HepG2 (cell line): ENCODE data around the gene SH2D3C. TPM values are rescaled to one million over a fixed set of nuclear protein-coding genes. Genes with fewer than 3 reads are reported as not detected.

ENCODE experiments used
- ARID2 ChIP-seq: sonication (generic); formaldehyde crosslinking; IDR thresholded peaks from 2 replicates; pipeline ENCODE4 v1.8.1; 2022; ENCODE audit warnings: mild to moderate bottlenecking, missing genetic modification reagents, borderline replicate concordance
- ATF7 ChIP-seq, 2 experiments: fragments of 450-650 bp in 1 of 2; sonication (generic) in 1 of 2; formaldehyde crosslinking in 1 of 2; IDR thresholded peaks; 2 replicates each; pipeline versions ENCODE4 v1.4.0 to v1.6.1; 2016 to 2020; ENCODE audit warnings: antibody characterized with exemption in 1 of 2, mild to moderate bottlenecking in 1 of 2, missing genetic modification reagents in 1 of 2
- BCL6 ChIP-seq: IDR thresholded peaks from 2 replicates; pipeline ENCODE4 v1.6.1; 2016; ENCODE audit warnings: missing genetic modification reagents, missing compliant biosample characterization
- DMAP1 ChIP-seq: IDR thresholded peaks from 2 replicates; pipeline ENCODE4 v1.6.1; 2016
- JUN ChIP-seq: sonication (generic); formaldehyde crosslinking; IDR thresholded peaks from 2 replicates; pipeline ENCODE4 v1.4.0; 2020; ENCODE audit warnings: mild to moderate bottlenecking, missing genetic modification reagents
- NBN ChIP-seq: fragments of 450-650 bp; conservative IDR thresholded peaks from 2 replicates; pipeline ENCODE4 v1.6.1; 2017
- NFKB2 ChIP-seq: sonication (generic); formaldehyde crosslinking; IDR thresholded peaks from 2 replicates; pipeline ENCODE4 v1.4.0; 2020; ENCODE audit warnings: missing genetic modification reagents, borderline replicate concordance
- NRL ChIP-seq: sonication (generic); formaldehyde crosslinking; IDR thresholded peaks from 2 replicates; pipeline ENCODE4 v1.5.0; 2020; ENCODE audit warnings: missing genetic modification reagents, mild to moderate bottlenecking, moderate library complexity, borderline replicate concordance
- SIN3B ChIP-seq: fragments of 150-350 bp; IDR thresholded peaks from 2 replicates; pipeline ENCODE4 v1.6.1; 2014; ENCODE audit warnings: low read length
- SPEN ChIP-seq: sonication (generic); formaldehyde crosslinking; IDR thresholded peaks from 2 replicates; pipeline ENCODE4 v1.5.1; 2020; ENCODE audit warnings: low read depth, mild to moderate bottlenecking, missing genetic modification reagents
- TFE3 ChIP-seq: IDR thresholded peaks from 2 replicates; pipeline ENCODE4 v1.6.1; 2016
- WIZ ChIP-seq: sonication (generic); formaldehyde crosslinking; IDR thresholded peaks from 2 replicates; pipeline ENCODE4 v1.5.1; 2020; ENCODE audit warnings: mild to moderate bottlenecking, missing genetic modification reagents
- ZFP36 ChIP-seq: fragments of 150-350 bp; IDR thresholded peaks from 2 replicates; pipeline ENCODE4 v1.6.1; 2018; ENCODE audit warnings: borderline replicate concordance, low read length, low read depth; ENCODE audit not compliant: partially characterized antibody
- ZNF230 ChIP-seq: sonication (generic); formaldehyde crosslinking; IDR thresholded peaks from 2 replicates; pipeline ENCODE4 v1.4.0; 2020; ENCODE audit warnings: mild to moderate bottlenecking, missing genetic modification reagents
- ZNF512 ChIP-seq: sonication (generic); formaldehyde crosslinking; IDR thresholded peaks from 2 replicates; pipeline ENCODE4 v1.4.0; 2020; ENCODE audit warnings: mild to moderate bottlenecking, missing genetic modification reagents
- ZNF766 ChIP-seq: sonication (generic); formaldehyde crosslinking; IDR thresholded peaks from 2 replicates; pipeline ENCODE4 v1.5.0; 2020; ENCODE audit warnings: missing genetic modification reagents, borderline replicate concordance
- ZNF777 ChIP-seq: sonication (generic); formaldehyde crosslinking; IDR thresholded peaks from 2 replicates; pipeline ENCODE4 v1.4.0; 2020; ENCODE audit warnings: missing genetic modification reagents
- ZNF784 ChIP-seq: sonication (generic); formaldehyde crosslinking; IDR thresholded peaks from 2 replicates; pipeline ENCODE4 v1.5.1; 2020; ENCODE audit warnings: missing genetic modification reagents, mild to moderate bottlenecking, borderline replicate concordance
- polyA plus RNA-seq, 8 experiments: library from polyadenylated mRNA; depleted of rRNA in 3 of 8; stranded (reverse) in 7 of 8; unstranded in 1 of 8; fragments of >200 nt; fragmentation: Illumina TruSeq in 4 of 8; extraction: Trizol in 4 of 8; gene quantifications; 2 replicates each; pipeline versions ENCODE4 v1.2.1 to v1.2.3, GENCODE V29; 2011 to 2016; ENCODE audit warnings: low read depth in 4 of 8, missing spikeins in 1 of 8, mixed read lengths in 1 of 8; ENCODE audit not compliant: insufficient read depth in 1 of 8
- total RNA-seq, 5 experiments: library from RNA; depleted of rRNA; stranded (reverse); fragments of >200 nt; fragmentation: Illumina TruSeq; extraction: Trizol; gene quantifications; 2 replicates each; pipeline ENCODE4 v1.2.3, GENCODE V29; 2016; ENCODE audit warnings: low read depth in 1 of 5
- TF ChIP-seq, protein P1 (sequence below): sonication (generic); formaldehyde crosslinking; IDR thresholded peaks from 2 replicates; pipeline ENCODE4 v1.8.0; 2022; ENCODE audit warnings: mild to moderate bottlenecking, missing genetic modification reagents, borderline replicate concordance
- TF ChIP-seq, protein P2 (sequence below): sonication (generic); formaldehyde crosslinking; IDR thresholded peaks from 2 replicates; pipeline ENCODE4 v1.4.0; 2020; ENCODE audit warnings: mild to moderate bottlenecking, low read depth, missing genetic modification reagents
- TF ChIP-seq, protein P3 (sequence below): sonication (generic); formaldehyde crosslinking; conservative IDR thresholded peaks from 2 replicates; pipeline ENCODE4 v1.4.0; 2020; ENCODE audit warnings: missing genetic modification reagents

The SH2D3C gene
- total and polyA plus RNA-seq, 2 of the 13 experiments (the other 11 are each of a cell fraction or from before 2014, with no cell fraction given), result not detected

- TF ChIP-seq NRL (CRISPR knock-in tag) (0 out of 2 replicates have a peak, but pooled peaks have one; percentile 27), SPEN (CRISPR knock-in tag) (peak; percentile 63), ZNF230 (CRISPR knock-in tag) (no peak), TFE3 (CRISPR knock-in tag) (no peak), ZFP36 (no peak), DMAP1 (CRISPR knock-in tag) (peak; percentile 58; the same call in 1 of the 2 replicates), SIN3B (no peak), ARID2 (CRISPR knock-in tag) (no peak), ZNF784 (no peak), ZNF777 (no peak), BCL6 (CRISPR knock-in tag) (no peak), NBN (no peak), ZNF512 (CRISPR knock-in tag) (no peak), NFKB2 (peak; percentile 57), ATF7 (IDR thresholded peaks at IDR 0.05) (no peak), ATF7 (CRISPR knock-in tag; IDR thresholded peaks at IDR 0.05) (no peak), WIZ (CRISPR knock-in tag) (no peak), ZNF766 (peak; percentile 52; the same call in 1 of the 2 replicates), JUN (no peak)
- TF ChIP-seq, protein P1, sequence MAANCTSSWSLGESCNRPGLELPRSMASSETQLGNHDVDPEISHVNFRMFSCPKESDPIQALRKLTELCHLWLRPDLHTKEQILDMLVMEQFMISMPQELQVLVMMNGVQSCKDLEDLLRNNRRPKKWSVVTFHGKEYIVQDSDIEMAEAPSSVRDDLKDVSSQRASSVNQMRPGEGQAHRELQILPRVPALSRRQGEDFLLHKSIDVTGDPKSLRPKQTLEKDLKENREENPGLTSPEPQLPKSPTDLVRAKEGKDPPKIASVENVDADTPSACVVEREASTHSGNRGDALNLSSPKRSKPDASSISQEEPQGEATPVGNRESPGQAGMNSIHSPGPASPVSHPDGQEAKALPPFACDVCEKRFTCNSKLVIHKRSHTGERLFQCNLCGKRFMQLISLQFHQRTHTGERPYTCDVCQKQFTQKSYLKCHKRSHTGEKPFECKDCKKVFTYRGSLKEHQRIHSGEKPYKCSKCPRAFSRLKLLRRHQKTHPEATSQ, result peak; percentile 65; the same call in 1 of the 2 replicates
- TF ChIP-seq, protein P2, sequence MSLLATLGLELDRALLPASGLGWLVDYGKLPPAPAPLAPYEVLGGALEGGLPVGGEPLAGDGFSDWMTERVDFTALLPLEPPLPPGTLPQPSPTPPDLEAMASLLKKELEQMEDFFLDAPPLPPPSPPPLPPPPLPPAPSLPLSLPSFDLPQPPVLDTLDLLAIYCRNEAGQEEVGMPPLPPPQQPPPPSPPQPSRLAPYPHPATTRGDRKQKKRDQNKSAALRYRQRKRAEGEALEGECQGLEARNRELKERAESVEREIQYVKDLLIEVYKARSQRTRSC, result no peak
- TF ChIP-seq, protein P3, sequence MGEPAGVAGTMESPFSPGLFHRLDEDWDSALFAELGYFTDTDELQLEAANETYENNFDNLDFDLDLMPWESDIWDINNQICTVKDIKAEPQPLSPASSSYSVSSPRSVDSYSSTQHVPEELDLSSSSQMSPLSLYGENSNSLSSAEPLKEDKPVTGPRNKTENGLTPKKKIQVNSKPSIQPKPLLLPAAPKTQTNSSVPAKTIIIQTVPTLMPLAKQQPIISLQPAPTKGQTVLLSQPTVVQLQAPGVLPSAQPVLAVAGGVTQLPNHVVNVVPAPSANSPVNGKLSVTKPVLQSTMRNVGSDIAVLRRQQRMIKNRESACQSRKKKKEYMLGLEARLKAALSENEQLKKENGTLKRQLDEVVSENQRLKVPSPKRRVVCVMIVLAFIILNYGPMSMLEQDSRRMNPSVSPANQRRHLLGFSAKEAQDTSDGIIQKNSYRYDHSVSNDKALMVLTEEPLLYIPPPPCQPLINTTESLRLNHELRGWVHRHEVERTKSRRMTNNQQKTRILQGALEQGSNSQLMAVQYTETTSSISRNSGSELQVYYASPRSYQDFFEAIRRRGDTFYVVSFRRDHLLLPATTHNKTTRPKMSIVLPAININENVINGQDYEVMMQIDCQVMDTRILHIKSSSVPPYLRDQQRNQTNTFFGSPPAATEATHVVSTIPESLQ, result no peak
These were observed 7.7 kb upstream of the SH2D3C start, which contains the start of gene CDK9 (continued) for GRCh38 chr9:127785933-127786772.
